A172 (cell line): ENCODE measurements around the gene GRIK4. TPM values are rescaled to one million over a fixed set of nuclear protein-coding genes. Genes with fewer than 3 reads are reported as not detected.

ENCODE experiments used
- total RNA-seq: library from RNA; depleted of rRNA; stranded (reverse); fragments of >200 nt; shearing (Covaris generic); gene quantifications from 2 replicates; pipeline ENCODE4 v1.2.3, GENCODE V29; 2014; rRNA removed

The GRIK4 gene
- total RNA-seq, 1 experiment from 2014 or later = not detected

Other genes with a start within 250 kb of the GRIK4 start
- 7.1 and 7.3 TPM in 2 replicates for gene TLCD5, start 186.4 kb upstream of the GRIK4 start, total RNA-seq
- 18.9 and 29.4 TPM in 2 replicates for gene ARHGEF12, start 175.3 kb upstream of the GRIK4 start, total RNA-seq